ENCODE results near the gene CFAP410. TPM values are rescaled to one million over a fixed set of nuclear protein-coding genes. Genes with fewer than 3 reads are reported as not detected.

CFAP410 gene
- total RNA-seq, 1 experiment from 2014 or later, result 19.3 TPM

GRCh38 chr21:44286086-44286715, 53.0 kb downstream of the CFAP410 start (continued):
- TF ChIP-seq ZNF263 (CRISPR knock-in tag; IDR thresholded peaks at IDR 0.05; ENCODE audit: low read depth), result no peak
- TF ChIP-seq ZBTB21 (CRISPR knock-in tag; IDR thresholded peaks at IDR 0.05; ENCODE audit: borderline replicate concordance), result no peak
- TF ChIP-seq MXD4 (CRISPR knock-in tag; IDR thresholded peaks at IDR 0.05; ENCODE audit: borderline replicate concordance), result no peak
- TF ChIP-seq ZNF423 (CRISPR knock-in tag; IDR thresholded peaks at IDR 0.05), result no peak
- TF ChIP-seq OVOL2 (CRISPR knock-in tag; IDR thresholded peaks at IDR 0.05; ENCODE audit: borderline replicate concordance), result no peak
- TF ChIP-seq ZMAT4 (CRISPR knock-in tag; IDR thresholded peaks at IDR 0.05), result no peak
- no peak for TF ChIP-seq ZNF671 (CRISPR knock-in tag; IDR thresholded peaks at IDR 0.05)
- no peak for TF ChIP-seq E2F1 (CRISPR knock-in tag; IDR thresholded peaks at IDR 0.05)
- TF ChIP-seq SP1 (CRISPR knock-in tag; conservative IDR thresholded peaks at IDR 0.05), result no peak
- no peak for TF ChIP-seq ZNF121 (CRISPR knock-in tag; IDR thresholded peaks at IDR 0.05)
- no peak for TF ChIP-seq TP53 (CRISPR knock-in tag; IDR thresholded peaks at IDR 0.05)

- CTCF ChIA-PET, result interaction anchor here (0.9 to 2.9 kb wide), 3 partner anchors 12 to 17 kb away, joined by 3 to 22 read pairs (median 5); no protein-coding TSS in a partner anchor
- Mint-ChIP-seq H3K9me3 (no peaks in the 10 kb centered on the region), H3K4me3 (peak within 1 kb of the TSS; percentile 45; the same call in 1 of the 2 replicates), H3K27ac (no peak within 1 kb of the TSS), H3K27me3 (ENCODE audit: low read depth) (peaks cover 30% of the 10 kb centered on the region), H3K36me3 (no peaks in the 10 kb centered on the region), H3K4me1 (peaks cover 21% of the 10 kb centered on the region)
- DNase-seq (ENCODE audit: low spot score) (peak; percentile 33), ATAC-seq (peak; percentile 21)
- POLR2A ChIA-PET, result no interaction called here
- no peak for TF ChIP-seq ZNF232 (CRISPR knock-in tag; IDR thresholded peaks at IDR 0.05)
Measured at GRCh38 chr21:44285138-44285992, 53.8 kb downstream of the CFAP410 start, which contains the start of gene AIRE. TSS of gene AIRE (plus strand) at chr21:44285876. CDS start at chr21:44286007, 131 bp downstream.

- H3K4me3 Mint-ChIP-seq, result no peak overlapping the region
- no peaks in the 10 kb centered on the region for H3K36me3 Mint-ChIP-seq
- POLR2A ChIA-PET, result no interaction called here
- DNase-seq (ENCODE audit: low spot score) (no peak), ATAC-seq (no peak; the same call in 1 of the 2 replicates)
- H3K27ac Mint-ChIP-seq, result no peak overlapping the region
- CTCF ChIA-PET, result no interaction called here
- peaks cover 30% of the 10 kb centered on the region for H3K27me3 Mint-ChIP-seq (ENCODE audit: low read depth)
- H3K9me3 Mint-ChIP-seq, result no peaks in the 10 kb centered on the region
- H3K4me1 Mint-ChIP-seq, result peaks cover 21% of the 10 kb centered on the region
- TF ChIP-seq TEAD4 (CRISPR knock-in tag; IDR thresholded peaks at IDR 0.05), result no peak
- no peak for TF ChIP-seq ERG (CRISPR knock-in tag; IDR thresholded peaks at IDR 0.05)
- TF ChIP-seq GTF2I (CRISPR knock-in tag; conservative IDR thresholded peaks at IDR 0.05), result no peak
- no peak for TF ChIP-seq PRDM15 (CRISPR knock-in tag; IDR thresholded peaks at IDR 0.05)
- TF ChIP-seq SMAD3 (CRISPR knock-in tag; IDR thresholded peaks at IDR 0.05; ENCODE audit: borderline replicate concordance), result no peak
- TF ChIP-seq HMGXB4 (CRISPR knock-in tag; IDR thresholded peaks at IDR 0.05), result no peak
- no peak for TF ChIP-seq ESRRA (CRISPR knock-in tag; IDR thresholded peaks at IDR 0.05; ENCODE audit: borderline replicate concordance)
- TF ChIP-seq AFF4 (CRISPR knock-in tag; IDR thresholded peaks at IDR 0.05; ENCODE audit: borderline replicate concordance), result no peak
Measured at GRCh38 chr21:44283948-44284347, 55.2 kb downstream of the CFAP410 start.
